Measurements from ENCODE around the gene BABAM2.

The BABAM2 gene

DNA sequence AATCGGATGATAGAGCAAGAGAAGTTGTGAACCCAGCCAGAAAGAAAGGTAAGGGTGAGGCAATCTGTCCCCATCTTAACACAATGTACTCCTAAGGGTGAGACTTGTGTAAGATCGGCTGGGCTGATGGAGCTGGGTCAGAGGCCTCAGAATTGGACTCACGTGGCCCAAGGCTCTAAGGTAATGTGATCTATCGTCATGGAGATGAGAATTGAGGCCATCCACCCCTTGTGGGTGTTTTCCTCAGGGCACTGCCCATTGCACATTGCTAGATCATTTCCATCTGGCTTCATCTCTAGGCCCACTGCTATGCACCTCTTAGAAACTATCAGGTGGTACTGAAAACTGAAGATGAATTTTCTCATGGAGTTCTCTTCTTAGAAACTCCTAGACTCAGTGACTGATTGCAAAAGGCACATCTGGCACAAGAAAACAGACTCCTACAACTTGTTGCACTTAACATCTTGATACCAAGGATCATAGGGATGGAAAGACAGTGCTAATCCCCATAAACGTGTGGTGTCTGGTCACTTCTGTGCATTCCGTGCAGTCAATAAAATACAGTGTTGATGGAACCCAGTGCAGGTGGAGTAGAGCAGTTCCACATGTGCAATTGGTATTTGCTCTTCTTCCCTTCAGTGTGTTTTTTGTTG is 273.2 kb downstream of the BABAM2 start:
- DNase-seq (ENCODE audit: low spot score), result no peak

DNA sequence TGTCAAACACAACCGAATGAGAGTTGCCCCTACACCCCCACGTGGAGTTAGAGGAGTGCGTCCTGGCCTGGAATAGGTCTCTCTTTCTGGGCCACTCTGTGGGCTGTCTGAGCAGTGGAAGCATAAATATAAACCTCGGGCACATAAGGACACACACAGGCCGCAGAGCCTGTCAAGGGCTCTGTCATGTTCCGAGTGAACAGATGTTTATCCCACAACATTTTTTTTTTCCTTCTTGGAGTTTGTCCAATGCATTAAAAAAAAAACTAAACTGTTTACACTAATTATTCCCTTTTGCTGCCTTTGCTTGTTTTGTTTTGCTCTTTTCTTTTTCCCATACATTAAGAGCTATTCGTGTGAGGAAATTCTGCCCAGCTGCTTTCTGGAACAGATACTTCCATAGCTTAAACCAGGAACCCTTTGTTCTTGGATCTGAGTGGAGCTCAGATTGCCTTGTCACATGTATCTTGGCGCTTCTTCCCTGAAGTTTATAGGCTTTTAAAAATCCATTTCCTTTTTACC is 273.8 kb downstream of the BABAM2 start:
- no peak for DNase-seq (ENCODE audit: low spot score)

GRCh38 chr2:28165087-28165635 is 274.6 kb downstream of the BABAM2 start:
- DNase-seq (ENCODE audit: low spot score), result no peak

DNA sequence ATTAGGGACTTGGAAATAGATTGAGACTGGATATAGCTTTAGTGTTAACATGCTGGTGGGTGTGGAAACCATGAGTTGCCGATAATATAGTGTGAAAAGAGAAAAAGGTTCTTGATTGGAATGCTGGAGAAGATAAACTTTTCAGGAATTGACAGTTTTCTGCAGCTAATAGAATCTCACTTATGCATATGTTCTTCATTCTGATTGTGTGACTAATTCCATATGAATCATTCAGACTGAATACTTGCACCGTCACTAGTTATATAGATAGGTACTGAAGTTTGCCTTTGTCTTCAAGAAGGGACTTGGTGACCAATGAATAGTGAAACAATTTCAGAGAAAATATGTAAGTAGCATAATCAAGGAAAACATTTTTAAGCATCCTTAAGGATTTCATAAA is 276.4 kb downstream of the BABAM2 start:
- no peak for DNase-seq (ENCODE audit: low spot score)

GRCh38 chr2:28168376-28168775 is 277.8 kb downstream of the BABAM2 start:
- DNase-seq (ENCODE audit: low spot score), result no peak

DNA sequence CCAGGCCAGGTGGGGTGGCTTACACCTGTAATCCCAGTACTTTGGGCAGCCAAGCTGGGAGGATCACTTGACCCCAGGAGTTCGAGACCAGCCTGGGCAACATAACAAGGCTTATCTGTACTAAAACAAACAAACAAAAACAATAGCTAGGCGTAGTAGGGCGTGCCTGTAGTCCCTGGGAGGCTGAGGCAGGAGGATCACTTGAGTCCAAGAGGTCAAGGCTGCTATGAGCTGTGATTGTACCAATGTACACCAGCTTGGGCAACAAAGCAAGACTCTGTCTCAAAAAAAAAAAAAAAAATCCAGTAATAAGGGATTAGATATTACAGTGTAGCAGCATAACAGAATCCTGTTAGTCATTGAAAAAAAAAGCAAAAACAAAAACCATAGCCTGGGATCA is 279.0 kb downstream of the BABAM2 start:
- no peak for DNase-seq (ENCODE audit: low spot score)

DNA sequence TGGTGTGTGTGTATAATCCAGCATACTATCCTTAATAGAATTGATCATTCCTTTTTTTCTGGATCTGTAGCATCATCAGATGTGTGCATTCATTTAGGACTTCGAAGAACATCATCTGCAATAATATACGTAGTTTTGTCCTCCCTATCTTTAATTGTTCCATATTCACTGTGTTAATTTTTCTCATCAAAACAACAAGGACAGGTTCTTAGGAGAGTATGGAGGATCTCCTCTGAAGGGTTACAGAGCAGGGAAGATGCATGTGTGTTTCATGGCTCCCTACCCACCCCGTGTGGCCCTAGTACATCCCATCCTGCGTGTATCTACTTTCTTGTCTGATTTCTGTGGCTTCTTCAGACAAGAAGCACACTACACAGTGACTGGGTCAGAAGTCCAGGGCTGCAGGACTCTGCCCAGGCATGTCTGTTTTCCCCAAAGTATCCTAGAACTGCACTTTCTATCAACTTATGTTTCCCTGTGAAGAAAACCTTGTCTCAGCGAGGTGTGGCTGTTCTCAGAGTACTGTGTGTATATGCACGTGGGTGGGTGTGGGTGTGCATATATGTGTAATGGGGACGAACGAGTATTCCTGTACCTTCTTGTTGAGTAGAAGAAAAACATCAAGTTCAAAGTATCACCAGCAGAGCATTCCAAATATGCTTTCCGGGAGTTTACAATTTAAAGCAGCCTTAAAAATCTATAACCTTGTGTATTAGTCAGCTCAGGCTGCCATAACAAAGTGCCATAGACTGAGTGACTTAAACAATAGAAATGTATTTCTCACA is 281.8 kb downstream of the BABAM2 start:
- no peak for DNase-seq (ENCODE audit: low spot score)

GRCh38 chr2:28173377-28173776 is 282.8 kb downstream of the BABAM2 start:
- no peak for DNase-seq (ENCODE audit: low spot score)

DNA sequence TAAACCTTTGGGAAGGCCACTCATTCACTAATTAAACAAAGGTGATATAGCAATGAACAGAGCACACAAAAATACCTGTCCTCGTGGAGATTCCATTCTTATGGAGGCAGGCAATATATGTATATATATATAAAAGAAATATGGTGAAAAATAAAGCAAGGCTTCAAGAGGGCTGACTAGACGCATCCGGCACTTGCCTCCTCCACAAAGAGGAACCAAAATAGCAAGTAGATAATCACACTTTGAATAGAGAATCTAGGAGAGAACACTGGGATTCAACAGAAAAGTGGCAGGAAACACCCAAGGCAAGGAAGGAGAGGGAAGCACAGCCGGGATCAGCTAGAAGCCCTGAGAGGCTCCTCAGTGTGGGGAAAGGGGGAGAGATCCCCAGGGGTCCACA is 283.7 kb downstream of the BABAM2 start:
- DNase-seq (ENCODE audit: low spot score), result no peak

GRCh38 chr2:28175028-28175427 is 284.5 kb downstream of the BABAM2 start:
- DNase-seq (ENCODE audit: low spot score), result no peak

DNA sequence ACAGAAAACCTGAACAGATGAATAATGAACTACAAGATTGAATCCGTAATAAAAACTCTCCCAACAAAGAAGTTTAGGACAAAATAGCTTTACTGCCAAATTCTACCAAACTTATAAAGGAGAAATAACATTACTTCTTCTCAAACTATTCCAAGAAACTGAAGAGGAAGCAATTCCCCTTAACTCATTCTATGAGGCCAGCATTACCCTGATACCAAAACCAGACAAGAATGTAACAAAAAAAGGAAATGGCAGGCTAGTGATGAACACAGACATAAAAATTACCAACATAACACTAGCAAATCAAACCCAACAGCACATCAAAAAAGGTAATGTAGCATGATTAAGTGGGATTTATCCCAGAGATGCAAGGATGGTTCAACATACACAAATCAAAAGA is 288.4 kb downstream of the BABAM2 start:
- no peak for DNase-seq (ENCODE audit: low spot score)

- DNase-seq (ENCODE audit: low spot score), result no peak
These were observed 291.3 kb downstream of the BABAM2 start for GRCh38 chr2:28181801-28182200.

DNA sequence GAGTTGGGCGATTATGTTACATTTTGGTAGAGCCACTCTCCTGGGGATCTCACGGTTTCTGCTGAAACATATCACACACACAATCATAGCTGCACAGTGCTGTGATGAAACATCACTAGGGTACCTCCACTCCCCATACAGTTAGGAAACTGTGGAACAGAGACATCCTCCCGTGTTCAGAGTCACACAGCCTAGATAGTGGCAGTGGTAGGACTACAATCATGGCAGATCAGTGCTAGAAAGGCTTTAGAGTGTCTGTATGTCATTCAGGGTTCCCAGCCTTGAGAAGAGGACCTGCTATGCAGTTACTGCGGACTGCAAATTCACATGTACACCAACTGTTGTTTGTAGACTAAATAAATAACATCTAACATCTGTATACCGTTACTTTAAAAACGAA is 291.8 kb downstream of the BABAM2 start:
- DNase-seq (ENCODE audit: low spot score), result no peak

- no peak for DNase-seq (ENCODE audit: low spot score)
These were observed 294.6 kb downstream of the BABAM2 start for GRCh38 chr2:28185153-28185552.

DNA sequence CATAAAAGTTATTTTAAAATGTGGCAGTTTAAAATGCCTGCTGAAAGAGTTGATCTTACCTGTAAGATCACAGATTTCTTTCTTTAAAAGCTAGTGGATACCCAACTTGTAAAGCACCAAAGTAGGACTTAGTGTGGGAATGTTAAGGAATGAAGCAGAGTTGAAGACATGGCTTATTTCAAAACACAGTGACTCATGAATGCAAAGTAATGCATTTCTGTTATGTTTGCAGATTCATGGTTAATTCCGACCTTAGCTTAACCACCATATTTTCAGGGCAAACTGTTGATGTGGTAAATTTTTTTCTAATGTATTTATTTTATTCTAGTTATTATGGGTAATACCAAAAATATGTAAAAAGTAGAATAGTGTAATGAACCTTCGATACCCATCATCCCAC is 295.4 kb downstream of the BABAM2 start:
- DNase-seq (ENCODE audit: low spot score), result no peak

- no peak for DNase-seq (ENCODE audit: low spot score)
These were observed 296.7 kb downstream of the BABAM2 start for GRCh38 chr2:28187186-28187585.

GRCh38 chr2:28188436-28188835 is 297.9 kb downstream of the BABAM2 start:
- no peak for DNase-seq (ENCODE audit: low spot score)

DNA sequence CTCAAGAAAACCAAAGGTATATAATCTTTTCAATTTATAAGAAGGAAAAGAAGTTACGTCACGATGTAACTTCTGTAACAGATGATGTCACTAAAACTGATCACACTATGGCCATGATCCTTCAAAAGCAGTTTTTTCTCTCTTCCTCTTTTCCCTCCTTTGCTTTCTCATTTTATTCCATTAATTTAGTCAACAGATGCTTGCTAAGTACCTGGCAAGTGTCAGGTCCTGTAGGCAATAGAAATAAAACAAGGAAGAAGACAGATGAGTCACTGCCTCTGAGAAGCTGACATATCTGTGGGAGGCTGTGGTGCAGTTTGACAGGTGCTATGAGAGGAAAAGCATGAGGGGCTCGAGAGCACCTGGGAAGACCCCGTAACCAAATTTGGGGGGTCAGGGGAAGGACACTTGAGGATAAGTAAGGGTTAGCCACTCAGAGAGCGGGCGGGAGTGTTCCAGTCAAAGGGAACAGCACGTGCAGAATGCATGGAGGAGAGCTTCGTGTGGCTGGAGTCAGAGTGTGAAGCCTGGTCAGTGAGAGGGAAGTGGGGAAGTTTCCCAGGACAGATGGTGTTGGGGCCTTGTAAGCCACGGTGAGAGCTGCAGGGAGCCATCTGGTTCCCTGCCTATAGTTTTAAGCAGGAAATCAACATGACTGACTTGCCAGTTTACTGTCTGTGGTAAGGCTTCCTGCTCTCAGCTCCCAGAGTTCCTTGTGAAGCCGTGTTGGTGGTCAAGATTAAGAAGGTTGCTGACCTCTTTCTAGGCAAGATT is 303.3 kb downstream of the BABAM2 start:
- DNase-seq (ENCODE audit: low spot score), result no peak

DNA sequence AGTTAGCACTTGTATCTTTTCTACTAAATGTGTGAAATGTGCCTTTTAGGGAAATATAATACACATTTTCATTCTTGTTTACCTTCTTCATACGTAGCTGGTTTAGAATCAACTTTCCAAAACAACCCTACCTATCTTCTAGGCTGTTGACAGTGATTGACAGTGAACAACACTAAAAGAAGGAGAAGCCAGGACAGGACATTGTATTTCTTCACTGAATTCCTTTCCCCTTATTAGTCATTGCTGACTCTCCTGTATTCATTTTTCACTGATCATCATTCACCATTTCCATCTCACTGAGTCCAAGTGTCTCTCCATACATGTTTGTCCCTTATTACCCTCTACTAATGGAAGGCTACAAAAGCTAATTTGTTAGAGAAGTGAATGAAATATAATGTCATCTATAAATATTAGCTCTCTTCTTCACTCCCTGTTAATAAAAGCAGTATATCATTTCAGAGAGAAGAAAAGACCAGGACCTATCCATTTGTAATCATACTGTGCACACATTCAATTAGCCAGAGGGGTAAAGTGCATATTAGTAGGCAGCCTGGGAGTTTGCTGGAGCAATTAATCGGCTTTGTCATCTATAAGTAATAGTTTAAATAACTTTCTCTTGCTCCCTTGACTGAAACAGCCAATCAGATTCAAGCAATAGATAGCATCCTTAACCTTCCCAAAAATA is 309.6 kb downstream of the BABAM2 start:
- DNase-seq (ENCODE audit: low spot score), result no peak

- no peak for DNase-seq (ENCODE audit: low spot score)
These were observed 311.2 kb downstream of the BABAM2 start for GRCh38 chr2:28201671-28202180.

GRCh38 chr2:28202719-28203118 is 312.2 kb downstream of the BABAM2 start:
- no peak for DNase-seq (ENCODE audit: low spot score)

DNA sequence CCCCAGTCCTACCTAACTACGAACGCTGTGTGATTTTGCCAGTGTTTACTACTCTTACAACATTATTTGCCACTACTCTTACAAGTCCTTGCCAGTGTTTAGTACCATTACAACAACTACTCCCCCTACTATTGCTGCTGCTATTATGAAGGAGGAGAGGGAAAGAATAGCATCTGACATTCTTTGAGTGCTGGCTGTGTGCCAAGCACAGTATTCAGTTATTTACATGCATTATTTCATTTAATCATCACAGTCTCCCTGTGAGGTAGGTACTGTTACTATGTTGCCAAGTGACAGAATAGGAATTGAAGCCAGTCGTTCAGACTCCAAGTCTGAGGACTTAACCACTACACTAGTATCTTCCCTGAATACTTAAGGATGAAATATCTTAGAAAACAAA is 316.2 kb downstream of the BABAM2 start:
- DNase-seq (ENCODE audit: low spot score), result no peak

All from CD4-positive, alpha-beta T cell treated with Interleukin-15 for 4 hours (primary cell).